Astrocyte (in vitro differentiated cells and primary cell): ENCODE results near the gene RALA. TPM values are rescaled to one million over a fixed set of nuclear protein-coding genes. Genes with fewer than 3 reads are reported as not detected.

Experiments used
- DNase-seq: peaks from one replicate; pipeline ENCODE4 v3.0.0-alpha.2; 2010; ENCODE audit warnings: low read depth
- FAIRE-seq: peaks from 2 replicates; lab custom pipeline; 2011; peaks lifted over from hg19 to GRCh38; lab: Jason Lieb, UNC
- H2AFZ ChIP-seq: 2 replicates; pipeline ENCODE4 v1.6.0; 2012; ENCODE audit warnings: low read depth, low read length, inconsistent platforms
- H3K27ac ChIP-seq: 2 replicates; pipeline ENCODE4 v1.5.1; 2011; ENCODE audit warnings: low read depth, low read length, inconsistent platforms
- H3K27me3 ChIP-seq: 2 replicates; pipeline ENCODE4 v1.6.0; 2011; ENCODE audit warnings: low read length, inconsistent platforms; ENCODE audit not compliant: insufficient read depth
- H3K36me3 ChIP-seq: 2 replicates; pipeline ENCODE4 v1.5.1; 2011; ENCODE audit warnings: low read length, inconsistent platforms; ENCODE audit not compliant: insufficient read depth
- H3K4me1 ChIP-seq: 2 replicates; pipeline ENCODE4 v1.5.1; 2011; ENCODE audit warnings: low read length, inconsistent platforms; ENCODE audit not compliant: insufficient read depth
- H3K4me2 ChIP-seq: 2 replicates; pipeline ENCODE4 v1.6.0; 2012; ENCODE audit warnings: low read length, inconsistent platforms
- H3K4me3 ChIP-seq: 2 replicates; pipeline ENCODE4 v1.5.1; 2011; ENCODE audit warnings: low read depth, mild to moderate bottlenecking, low read length, inconsistent platforms; ENCODE audit not compliant: insufficient read depth
- H3K79me2 ChIP-seq: 2 replicates; pipeline ENCODE4 v1.6.0; 2012; ENCODE audit warnings: mild to moderate bottlenecking, low read length, inconsistent platforms; ENCODE audit not compliant: insufficient read depth
- H3K9ac ChIP-seq: 2 replicates; pipeline ENCODE4 v1.6.0; 2012; ENCODE audit warnings: mild to moderate bottlenecking, low read length, inconsistent platforms
- H3K9me3 ChIP-seq: 2 replicates; pipeline ENCODE4 v1.5.1; 2012; ENCODE audit warnings: low read depth, mild to moderate bottlenecking, low read length, inconsistent platforms; ENCODE audit not compliant: insufficient read depth
- H4K20me1 ChIP-seq: 2 replicates; pipeline ENCODE4 v1.6.0; 2012; ENCODE audit warnings: low read length, inconsistent platforms; ENCODE audit not compliant: insufficient read depth
- H3K27ac Mint-ChIP-seq: one replicate; pipeline ENCODE4 v1.8.0; 2021; ENCODE audit warnings: mild to moderate bottlenecking, mixed read lengths; ENCODE audit not compliant: unreplicated experiment
- H3K27me3 Mint-ChIP-seq: one replicate; pipeline ENCODE4 v1.8.0; 2021; ENCODE audit warnings: low read depth, mixed read lengths; ENCODE audit not compliant: unreplicated experiment
- H3K36me3 Mint-ChIP-seq: one replicate; pipeline ENCODE4 v1.8.0; 2021; ENCODE audit warnings: low read depth, mixed read lengths; ENCODE audit not compliant: unreplicated experiment
- H3K4me1 Mint-ChIP-seq: one replicate; pipeline ENCODE4 v1.8.0; 2021; ENCODE audit warnings: low read depth, mixed read lengths; ENCODE audit not compliant: unreplicated experiment
- H3K4me3 Mint-ChIP-seq: one replicate; pipeline ENCODE4 v1.8.0; 2021; ENCODE audit warnings: mild to moderate bottlenecking, moderate library complexity, mixed read lengths; ENCODE audit not compliant: unreplicated experiment
- H3K9me3 Mint-ChIP-seq: one replicate; pipeline ENCODE4 v1.8.0; 2021; ENCODE audit warnings: mild to moderate bottlenecking, mixed read lengths; ENCODE audit not compliant: unreplicated experiment
- CTCF ChIP-seq: IDR thresholded peaks from 2 replicates; pipeline ENCODE4 v1.5.1; 2011; ENCODE audit warnings: low read depth, mild to moderate bottlenecking, inconsistent platforms, low read length, moderate library complexity; ENCODE audit not compliant: insufficient read depth
- EZH2 ChIP-seq: IDR thresholded peaks from 2 replicates; pipeline ENCODE4 v1.6.1; 2012; ENCODE audit warnings: mild to moderate bottlenecking, low read length, inconsistent platforms; ENCODE audit not compliant: insufficient read depth
- total RNA-seq: library from RNA; stranded (reverse); gene quantifications from 2 replicates; pipeline ENCODE4 v1.2.1, GENCODE V29; 2021

RALA gene
- total RNA-seq, 1 donor from 2014 or later, result 70.2 TPM

GRCh38 chr7:39664057-39664456 lies 40.7 kb downstream of the RALA start:
- Mint-ChIP-seq H3K27ac (no peak overlapping the region), H3K27me3 (no peaks in the 10 kb centered on the region), H3K4me3 (no peak overlapping the region), H3K36me3 (peaks cover 44% of the 10 kb centered on the region), H3K4me1 (peaks cover 20% of the 10 kb centered on the region), H3K9me3 (peaks cover 11% of the 10 kb centered on the region)
- H3K27me3 ChIP-seq, result no peaks in the 10 kb centered on the region
- no peak overlapping the region for H3K9ac ChIP-seq
- H4K20me1 ChIP-seq, result peaks cover 42% of the 10 kb centered on the region
- no peak overlapping the region for H3K27ac ChIP-seq
- FAIRE-seq, result no peak
- H3K4me3 ChIP-seq, result no peak overlapping the region
- no peaks in the 10 kb centered on the region for H3K4me1 ChIP-seq
- no peak overlapping the region for H2AFZ ChIP-seq
- no peaks in the 10 kb centered on the region for H3K36me3 ChIP-seq
- no peak overlapping the region for H3K4me2 ChIP-seq
- TF ChIP-seq CTCF (no peak), EZH2 (no peak)
- no peak for DNase-seq
- peaks cover 84% of the 10 kb centered on the region for H3K79me2 ChIP-seq
- no peaks in the 10 kb centered on the region for H3K9me3 ChIP-seq

- no peaks in the 10 kb centered on the region for H3K27me3 ChIP-seq
- H3K4me1 ChIP-seq, result no peaks in the 10 kb centered on the region
- H3K27ac Mint-ChIP-seq, result no peak overlapping the region
- peaks cover 44% of the 10 kb centered on the region for H3K36me3 Mint-ChIP-seq
- TF ChIP-seq EZH2 (no peak), CTCF (no peak)
- H4K20me1 ChIP-seq, result peaks cover 38% of the 10 kb centered on the region
- H3K27me3 Mint-ChIP-seq, result no peaks in the 10 kb centered on the region
- no peak overlapping the region for H3K4me2 ChIP-seq
- peaks cover 20% of the 10 kb centered on the region for H3K4me1 Mint-ChIP-seq
- peaks cover 11% of the 10 kb centered on the region for H3K9me3 Mint-ChIP-seq
- peaks cover 84% of the 10 kb centered on the region for H3K79me2 ChIP-seq
- H3K9ac ChIP-seq, result no peak overlapping the region
- DNase-seq (no peak), FAIRE-seq (no peak)
- no peaks in the 10 kb centered on the region for H3K36me3 ChIP-seq
- H3K9me3 ChIP-seq, result no peaks in the 10 kb centered on the region
- H2AFZ ChIP-seq, result no peak overlapping the region
- no peak overlapping the region for H3K27ac ChIP-seq
- no peak overlapping the region for H3K4me3 ChIP-seq
- H3K4me3 Mint-ChIP-seq, result no peak overlapping the region
These were observed 41.2 kb downstream of the RALA start for GRCh38 chr7:39664585-39664984.

- peaks cover 42% of the 10 kb centered on the region for H4K20me1 ChIP-seq
- H3K4me3 ChIP-seq, result no peak overlapping the region
- H3K36me3 ChIP-seq, result no peaks in the 10 kb centered on the region
These were observed 43.2 kb downstream of the RALA start for GRCh38 chr7:39666562-39666961.

More at GRCh38 chr7:39666562-39666961, 43.2 kb downstream of the RALA start:
- H3K27ac ChIP-seq, result no peak overlapping the region
- no peaks in the 10 kb centered on the region for H3K4me1 ChIP-seq
- no peak overlapping the region for H3K4me3 Mint-ChIP-seq
- peaks cover 7% of the 10 kb centered on the region for H3K9me3 Mint-ChIP-seq
- no peaks in the 10 kb centered on the region for H3K27me3 ChIP-seq
- no peak overlapping the region for H3K4me2 ChIP-seq
- H3K36me3 Mint-ChIP-seq, result peaks cover 37% of the 10 kb centered on the region
- no peak overlapping the region for H3K27ac Mint-ChIP-seq
- no peak overlapping the region for H3K9ac ChIP-seq
- no peaks in the 10 kb centered on the region for H3K9me3 ChIP-seq
- no peak for FAIRE-seq
- no peak for DNase-seq
- H3K79me2 ChIP-seq, result peaks cover 85% of the 10 kb centered on the region
- TF ChIP-seq EZH2, result no peak
- TF ChIP-seq CTCF, result no peak
- no peaks in the 10 kb centered on the region for H3K27me3 Mint-ChIP-seq
- no peak overlapping the region for H2AFZ ChIP-seq
- peaks cover 20% of the 10 kb centered on the region for H3K4me1 Mint-ChIP-seq
